SK-MEL-5 (cell line): ENCODE measurements around the gene PLCB4. TPM values are rescaled to one million over a fixed set of nuclear protein-coding genes. Genes with fewer than 3 reads are reported as not detected.

Experiments used
- DNase-seq: peaks from one replicate; pipeline ENCODE4 v3.0.0-alpha.2; 2016; ENCODE audit warnings: low read depth, low spot score
- in situ Hi-C: cut with HindIII; loops from 2 replicates; pipeline ENCODE4 v1.10.0; 2016; ENCODE audit warnings: low sequenced_read_pairs, high pct_unique_total_duplicates, low pct_unique_long_range_greater_than_20kb
- total RNA-seq: library from RNA; depleted of rRNA; stranded (reverse); fragments of >200 nt; shearing (Covaris generic); gene quantifications from 2 replicates; pipeline ENCODE4 v1.2.3, GENCODE V29; 2014

The PLCB4 gene
- total RNA-seq, 1 experiment from 2014 or later, result 15.8 TPM

GRCh38 chr20:9440892-9441291 lies 372.0 kb downstream of the PLCB4 start:
- DNase-seq, result no peak
- in situ Hi-C loops, result no loop called here

GRCh38 chr20:9441948-9442347 lies 373.1 kb downstream of the PLCB4 start:
- in situ Hi-C loops, result no loop called here

GRCh38 chr20:9442858-9443257 lies 374.0 kb downstream of the PLCB4 start:
- in situ Hi-C loops, result no loop called here
- no peak for DNase-seq

More at GRCh38 chr20:9441948-9442347, 373.1 kb downstream of the PLCB4 start:
- DNase-seq, result no peak

GRCh38 chr20:9444921-9445320 lies 376.0 kb downstream of the PLCB4 start:
- DNase-seq, result no peak
- in situ Hi-C loops, result no loop called here

GRCh38 chr20:9447182-9447581 lies 378.3 kb downstream of the PLCB4 start:
- in situ Hi-C loops, result no loop called here
- no peak for DNase-seq

GRCh38 chr20:9453201-9453600 lies 384.3 kb downstream of the PLCB4 start:
- DNase-seq, result no peak
- in situ Hi-C loops, result no loop called here

GRCh38 chr20:9454791-9455190 lies 385.9 kb downstream of the PLCB4 start:
- in situ Hi-C loops, result no loop called here

GRCh38 chr20:9457136-9457535 lies 388.2 kb downstream of the PLCB4 start:
- DNase-seq, result no peak
- in situ Hi-C loops, result no loop called here

More at GRCh38 chr20:9454791-9455190, 385.9 kb downstream of the PLCB4 start:
- DNase-seq, result no peak

- in situ Hi-C loops, result no loop called here
- DNase-seq, result peak; percentile 66
These were observed 389.4 kb downstream of the PLCB4 start for GRCh38 chr20:9458138-9458796.

GRCh38 chr20:9460518-9460917 lies 391.6 kb downstream of the PLCB4 start:
- DNase-seq, result no peak
- in situ Hi-C loops, result no loop called here

- DNase-seq, result peak; percentile 41
- in situ Hi-C loops, result no loop called here
These were observed 399.1 kb downstream of the PLCB4 start for GRCh38 chr20:9467995-9468394.

GRCh38 chr20:9474835-9475415 lies 406.0 kb downstream of the PLCB4 start:
- in situ Hi-C loops, result no loop called here
- no peak for DNase-seq

GRCh38 chr20:9475456-9475855 lies 406.6 kb downstream of the PLCB4 start:
- in situ Hi-C loops, result no loop called here

GRCh38 chr20:9476174-9476573 lies 407.3 kb downstream of the PLCB4 start:
- in situ Hi-C loops, result no loop called here
- DNase-seq, result no peak

More at GRCh38 chr20:9475456-9475855, 406.6 kb downstream of the PLCB4 start:
- no peak for DNase-seq

- in situ Hi-C loops, result no loop called here
- no peak for DNase-seq
These were observed 407.8 kb downstream of the PLCB4 start for GRCh38 chr20:9476637-9477036.

- DNase-seq, result no peak
- in situ Hi-C loops, result no loop called here
These were observed 409.9 kb downstream of the PLCB4 start for GRCh38 chr20:9478771-9479170.

GRCh38 chr20:9480066-9480465 lies 411.2 kb downstream of the PLCB4 start:
- no peak for DNase-seq
- in situ Hi-C loops, result no loop called here

GRCh38 chr20:9482180-9482579 lies 413.3 kb downstream of the PLCB4 start:
- DNase-seq, result no peak
- in situ Hi-C loops, result no loop called here

- in situ Hi-C loops, result no loop called here
- DNase-seq, result no peak
These were observed 414.2 kb downstream of the PLCB4 start for GRCh38 chr20:9483131-9483530.
